Mesenchymal stem cell (in vitro differentiated cells and primary cell): ENCODE measurements around the gene PRSS21. TPM values are rescaled to one million over a fixed set of nuclear protein-coding genes. Genes with fewer than 3 reads are reported as not detected.

ENCODE experiments used
- DNase-seq: peaks from one replicate; pipeline ENCODE4 v3.0.0-alpha.2; 2013
- H2AFZ ChIP-seq: one replicate; pipeline ENCODE4 v1.6.1; 2013; ENCODE audit warnings: low read depth, mild to moderate bottlenecking, control low read depth, inconsistent platforms, low read length, moderate library complexity
- H2AK5ac ChIP-seq: 2 replicates; pipeline ENCODE4 v1.6.1; 2013; ENCODE audit warnings: low read length, moderate library complexity, mild to moderate bottlenecking, inconsistent platforms; ENCODE audit not compliant: severe bottlenecking
- H2BK120ac ChIP-seq: one replicate; pipeline ENCODE4 v1.6.1; 2013; ENCODE audit warnings: low read depth, mild to moderate bottlenecking, inconsistent platforms, low read length, moderate library complexity
- H2BK12ac ChIP-seq, 2 experiments: one replicate each; pipeline ENCODE4 v1.6.1; 2013; ENCODE audit warnings: inconsistent platforms in 2 of 2, low read length in 2 of 2, mild to moderate bottlenecking in 2 of 2, moderate library complexity in 2 of 2, control low read depth in 1 of 2
- H2BK15ac ChIP-seq: one replicate; pipeline ENCODE4 v1.6.1; 2013; ENCODE audit warnings: mild to moderate bottlenecking, low read depth, inconsistent platforms; ENCODE audit not compliant: poor library complexity, severe bottlenecking
- H2BK5ac ChIP-seq: 2 replicates; pipeline ENCODE4 v1.6.1; 2013; ENCODE audit warnings: low read depth, mild to moderate bottlenecking, low read length, control low read depth, inconsistent platforms; ENCODE audit not compliant: poor library complexity, severe bottlenecking
- H3K14ac ChIP-seq, 2 experiments: one replicate each; pipeline ENCODE4 v1.6.1; 2013; ENCODE audit warnings: inconsistent platforms in 2 of 2, low read length in 2 of 2, control low read depth in 1 of 2, mild to moderate bottlenecking in 1 of 2, moderate library complexity in 1 of 2
- H3K18ac ChIP-seq, 2 experiments: one replicate each; pipeline ENCODE4 v1.6.1; 2013; ENCODE audit warnings: inconsistent platforms in 2 of 2, low read length in 2 of 2, control low read depth in 1 of 2, low read depth in 1 of 2, mild to moderate bottlenecking in 1 of 2
- H3K23ac ChIP-seq, 2 experiments: one replicate each; pipeline ENCODE4 v1.6.1; 2013; ENCODE audit warnings: inconsistent platforms in 2 of 2, low read length in 2 of 2, mild to moderate bottlenecking in 2 of 2, moderate library complexity in 2 of 2, control low read depth in 1 of 2
- H3K27ac ChIP-seq: 2 replicates; pipeline ENCODE4 v1.5.1; 2013; ENCODE audit warnings: mild to moderate bottlenecking, moderate library complexity, low read length, control low read depth, inconsistent platforms; ENCODE audit not compliant: poor library complexity, severe bottlenecking
- H3K27me3 ChIP-seq, 2 experiments: 2 replicates each; pipeline versions ENCODE4 v1.6.1 to v1.7.0; 2013; ENCODE audit warnings: low read length in 2 of 2, mild to moderate bottlenecking in 2 of 2, moderate library complexity in 2 of 2, control low read depth in 1 of 2, inconsistent platforms in 1 of 2; ENCODE audit not compliant: control insufficient read depth in 1 of 2, insufficient read depth in 1 of 2
- H3K36me3 ChIP-seq, 2 experiments: 2 replicates each; pipeline versions ENCODE4 v1.6.1 to v1.7.0; 2013; ENCODE audit warnings: low read length in 2 of 2, control low read depth in 1 of 2, inconsistent platforms in 1 of 2, low read depth in 1 of 2, mild to moderate bottlenecking in 1 of 2; ENCODE audit not compliant: insufficient read depth in 2 of 2, control insufficient read depth in 1 of 2
- H3K4ac ChIP-seq, 2 experiments: one replicate each; pipeline ENCODE4 v1.6.1; 2013; ENCODE audit warnings: inconsistent platforms in 2 of 2, low read length in 2 of 2, mild to moderate bottlenecking in 2 of 2, moderate library complexity in 2 of 2, control low read depth in 1 of 2, low read depth in 1 of 2
- H3K4me1 ChIP-seq: 2 replicates; pipeline ENCODE4 v1.6.1; 2013; ENCODE audit warnings: low read depth, low read length, control low read depth; ENCODE audit not compliant: control insufficient read depth, insufficient read depth
- H3K4me2 ChIP-seq: 2 replicates; pipeline ENCODE4 v1.6.1; 2013; ENCODE audit warnings: low read length, mild to moderate bottlenecking, inconsistent platforms; ENCODE audit not compliant: poor library complexity, severe bottlenecking
- H3K4me3 ChIP-seq, 2 experiments: 2 replicates each; pipeline versions ENCODE4 v1.5.1 to v1.7.0; 2013; ENCODE audit warnings: low read length in 2 of 2, mild to moderate bottlenecking in 2 of 2, control low read depth in 1 of 2, low read depth in 1 of 2; ENCODE audit not compliant: insufficient read depth in 1 of 2
- H3K79me1 ChIP-seq: replicated peaks from 2 replicates; pipeline ENCODE4 v1.6.1; 2013; ENCODE audit warnings: mild to moderate bottlenecking, control low read depth, low read length, inconsistent platforms; ENCODE audit not compliant: poor library complexity, severe bottlenecking
- H3K9ac ChIP-seq: 2 replicates; pipeline ENCODE4 v1.7.0; 2013; ENCODE audit warnings: mild to moderate bottlenecking, low read length, moderate library complexity
- H3K9me3 ChIP-seq: 2 replicates; pipeline ENCODE4 v1.7.0; 2013; ENCODE audit warnings: mild to moderate bottlenecking, low read length; ENCODE audit not compliant: control insufficient read depth
- H4K8ac ChIP-seq: one replicate; pipeline ENCODE4 v1.6.1; 2013; ENCODE audit warnings: inconsistent platforms, mild to moderate bottlenecking, low read length, moderate library complexity
- H4K91ac ChIP-seq: one replicate; pipeline ENCODE4 v1.6.1; 2013; ENCODE audit warnings: mild to moderate bottlenecking, low read length, inconsistent platforms
- WGBS: methylation state at CpG from one replicate; pipeline ENCODE4 v1.1.7; 2013; ENCODE audit warnings: mixed read lengths; 5-methylcytosine and 5-hydroxymethylcytosine counted together
- small RNA-seq: library from polyadenylated mRNA; stranded (forward); fragments of <200 nt; extraction: miRNeasy Mini kit (QIAGEN cat#:217004); gene quantifications from one replicate; pipeline ENCODE3, GENCODE V24; 2013; ENCODE audit warnings: low read depth

PRSS21 gene

GRCh38 chr16:2866431-2866830 is 49.4 kb downstream of the PRSS21 start:
- no peaks in the 10 kb centered on the region for H3K79me1 ChIP-seq
- H2BK12ac ChIP-seq, result no peak overlapping the region
- no peaks in the 10 kb centered on the region for H3K9me3 ChIP-seq
- H3K36me3 ChIP-seq, result no peaks in the 10 kb centered on the region
- H3K18ac ChIP-seq, result no peak overlapping the region
- no peak overlapping the region for H2BK120ac ChIP-seq
- 63% methylated on average over 3 of the region's 4 CpGs for WGBS
- H4K91ac ChIP-seq, result no peak overlapping the region
- no peak overlapping the region for H3K14ac ChIP-seq
- no peak overlapping the region for H3K4me3 ChIP-seq
- H3K23ac ChIP-seq, result no peak overlapping the region
- no peak overlapping the region for H2AK5ac ChIP-seq
- no peak overlapping the region for H2AFZ ChIP-seq
- H3K27me3 ChIP-seq, result peaks cover 0 to 12% of the 10 kb centered on the region in 2 experiments
- no peak overlapping the region for H3K27ac ChIP-seq
- H2BK15ac ChIP-seq, result no peak overlapping the region
- no peak overlapping the region for H4K8ac ChIP-seq
- no peak for DNase-seq
- H3K9ac ChIP-seq, result no peak overlapping the region
- peaks cover 3% of the 10 kb centered on the region for H3K4me1 ChIP-seq
- H3K4me2 ChIP-seq, result no peak overlapping the region
- no peak overlapping the region for H3K4ac ChIP-seq
- no peak overlapping the region for H2BK5ac ChIP-seq

DNA sequence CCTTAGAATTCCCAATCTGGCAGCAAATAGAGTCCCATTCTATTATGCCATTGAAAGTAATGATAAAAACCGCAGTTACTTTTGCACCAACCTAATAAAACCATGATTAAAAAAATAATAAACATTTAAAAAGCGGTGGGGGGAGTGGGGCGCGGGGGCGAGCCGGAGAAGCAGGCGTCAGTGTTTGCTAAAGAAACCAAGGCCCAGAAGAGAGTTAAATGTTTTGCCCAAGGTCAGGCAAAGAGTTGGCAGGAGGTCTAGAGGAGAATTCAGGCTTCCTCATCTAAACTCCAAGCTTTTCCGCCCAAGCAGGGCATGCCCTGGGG is 50.6 kb downstream of the PRSS21 start:
- Histone ChIP-seq H3K79me1 (no peaks in the 10 kb centered on the region), H4K8ac (peak overlapping the region; percentile 100), H3K36me3 (no peaks in the 10 kb centered on the region), H3K9ac (peak overlapping the region; percentile 91), H2AFZ (peak overlapping the region; percentile 97), H4K91ac (peak overlapping the region; percentile 64), H3K4me2 (peak overlapping the region; percentile 86), H3K4me1 (peaks cover 3% of the 10 kb centered on the region), H3K27ac (peak overlapping the region; percentile 87), H3K27me3 (peaks cover 0 to 12% of the 10 kb centered on the region in 2 experiments), H3K14ac (no peak overlapping the region), H2AK5ac (peak overlapping the region; percentile 88), H2BK15ac (peak overlapping the region; percentile 82), H3K4me3 (peak overlapping the region; percentile 75 to 80), H3K4ac (peak overlapping the region; percentile 86 to 95), H3K9me3 (no peaks in the 10 kb centered on the region), H2BK5ac (peak overlapping the region; percentile 54), H2BK120ac (no peak overlapping the region), H2BK12ac (no peak overlapping the region), H3K23ac (no peak overlapping the region), H3K18ac (peak overlapping the region; percentile 95 to 100)
- 82% methylated on average over 6 of the region's 8 CpGs for WGBS
- DNase-seq, result no peak

GRCh38 chr16:2867987-2868789 is 51.2 kb downstream of the PRSS21 start:
- Histone ChIP-seq H2BK5ac (peak overlapping the region; percentile 54), H3K27me3 (peaks cover 0 to 12% of the 10 kb centered on the region in 2 experiments), H4K8ac (peak overlapping the region; percentile 100), H4K91ac (peak overlapping the region; percentile 99), H3K79me1 (no peaks in the 10 kb centered on the region), H3K4ac (peak overlapping the region; percentile 86 to 95), H2AFZ (peak overlapping the region; percentile 97), H2BK120ac (no peak overlapping the region), H3K23ac (no peak overlapping the region), H3K9me3 (no peaks in the 10 kb centered on the region), H3K18ac (peak overlapping the region; percentile 95 to 100), H3K27ac (peak overlapping the region; percentile 87), H3K9ac (peak overlapping the region; percentile 91), H2BK15ac (peak overlapping the region; percentile 99), H3K4me3 (peak overlapping the region; percentile 75 to 80), H3K36me3 (no peaks in the 10 kb centered on the region), H2BK12ac (no peak overlapping the region), H3K4me1 (peaks cover 3% of the 10 kb centered on the region), H2AK5ac (peak overlapping the region; percentile 88), H3K14ac (no peak overlapping the region), H3K4me2 (peak overlapping the region; percentile 86)
- under 1% methylated on average over 38 of the region's 45 CpGs for WGBS
- peak; percentile 97 for DNase-seq

Small RNA genes within 50 kb of the gene (small RNA-seq; reads per million reads assigned to genes)
- not detected for gene SNORA3C
